GM19099 (cell line): Measurements from ENCODE around the gene KIAA1755.

Experiments used
- POLR2A ChIP-seq: IDR thresholded peaks from 3 replicates; pipeline ENCODE4 v1.6.1; 2011; ENCODE audit warnings: low read depth; ENCODE audit not compliant: insufficient read length; ENCODE audit errors: extremely low read depth

Gene KIAA1755

DNA sequence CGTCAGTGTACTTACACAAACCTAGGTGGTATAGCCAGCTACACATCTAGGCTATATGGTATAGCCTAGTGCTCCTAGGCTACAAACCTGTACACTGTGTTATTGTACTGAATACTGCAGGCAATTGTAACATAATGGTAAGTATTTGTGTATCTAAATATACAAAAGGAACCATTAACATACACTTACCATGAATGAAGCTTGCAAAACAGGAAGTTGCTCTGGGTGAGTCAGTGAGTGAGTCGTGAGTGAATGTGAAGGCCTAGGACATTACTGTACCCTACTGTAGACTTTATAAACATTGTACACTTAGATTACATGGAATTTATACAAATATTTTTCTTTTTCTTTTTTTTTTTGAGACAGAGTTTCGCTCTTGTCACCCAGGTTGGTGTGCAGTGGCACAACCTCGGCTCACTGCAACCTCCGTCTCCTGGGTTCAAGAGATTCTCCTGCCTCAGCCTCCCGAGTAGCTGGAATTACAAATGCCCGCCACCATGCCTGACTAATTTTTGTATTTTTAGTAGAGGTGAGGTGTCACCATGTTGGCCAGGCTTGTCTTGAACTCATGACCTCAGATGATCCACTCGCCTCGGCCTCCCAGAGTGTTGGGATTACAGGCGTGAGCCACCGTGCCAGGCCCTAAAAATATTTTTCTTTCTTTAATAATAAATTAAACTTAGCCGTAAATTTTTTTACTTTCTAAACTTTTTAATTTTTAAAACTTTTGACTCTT lies 15.4 kb upstream of the KIAA1755 start:
- no peak for TF ChIP-seq POLR2A

- no peak for TF ChIP-seq POLR2A
Observed at GRCh38 chr20:38272961-38273360, 12.4 kb upstream of the KIAA1755 start.

DNA sequence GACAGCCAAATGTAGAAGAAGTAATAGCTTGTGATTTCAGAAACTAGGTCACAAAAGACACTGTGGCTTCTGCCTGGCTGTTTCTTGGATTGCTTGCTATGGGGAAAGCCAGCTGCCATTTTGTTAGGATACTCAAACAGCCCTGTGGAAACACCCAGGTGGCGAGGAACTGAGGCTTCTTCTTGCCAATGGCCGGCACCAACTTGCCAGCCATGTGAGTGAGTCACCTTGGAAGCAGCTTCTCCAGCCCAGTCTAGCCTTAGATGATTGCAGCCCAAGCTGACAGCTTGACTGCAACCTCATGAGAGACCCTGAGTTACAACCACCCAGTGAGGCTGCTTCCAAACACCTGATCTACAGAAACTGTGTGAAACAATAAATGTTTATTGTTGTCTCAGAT lies 11.9 kb upstream of the KIAA1755 start:
- no peak for TF ChIP-seq POLR2A

GRCh38 chr20:38271608-38272120 lies 11.1 kb upstream of the KIAA1755 start:
- no peak for TF ChIP-seq POLR2A

DNA sequence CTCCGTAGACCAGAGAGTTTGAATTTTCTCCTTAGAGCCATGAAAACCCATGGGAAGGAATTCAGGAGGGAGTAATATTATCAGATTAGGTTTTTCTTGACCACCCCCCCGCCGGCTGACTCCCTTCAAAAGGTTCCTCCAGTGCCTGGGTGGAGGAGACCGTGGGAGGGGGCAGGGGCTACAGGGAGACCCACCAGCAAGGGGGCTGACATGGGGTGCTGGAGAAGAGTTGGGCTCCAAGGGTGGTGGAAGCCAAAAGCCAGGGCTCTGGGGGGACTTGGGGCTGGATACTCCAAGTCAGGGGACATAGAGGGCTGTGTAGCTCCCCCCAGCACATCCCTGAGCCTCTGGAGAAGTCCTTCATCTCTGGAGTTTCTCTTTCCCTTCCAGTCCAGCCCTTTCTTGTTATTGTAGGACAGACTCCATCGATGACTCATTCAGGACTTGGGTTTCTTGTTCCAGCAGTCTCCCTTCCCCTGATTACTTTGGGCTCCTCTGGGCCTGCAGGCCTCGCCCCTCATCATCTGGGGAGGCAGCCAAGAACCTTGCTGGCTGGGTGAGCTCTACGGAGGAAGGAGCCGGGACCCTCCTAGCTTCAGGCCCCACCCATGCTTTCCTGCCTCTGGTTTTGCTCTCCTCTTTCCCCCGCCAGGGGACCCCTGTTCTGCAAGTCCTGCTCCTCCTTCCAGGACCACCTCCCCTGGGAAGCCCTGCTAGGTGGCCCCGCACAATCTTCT lies 10.5 kb upstream of the KIAA1755 start:
- TF ChIP-seq POLR2A: no peak

- TF ChIP-seq POLR2A: no peak
Observed at GRCh38 chr20:38269715-38270114, 9.2 kb upstream of the KIAA1755 start.

GRCh38 chr20:38269040-38269439 lies 8.5 kb upstream of the KIAA1755 start:
- no peak for TF ChIP-seq POLR2A

DNA sequence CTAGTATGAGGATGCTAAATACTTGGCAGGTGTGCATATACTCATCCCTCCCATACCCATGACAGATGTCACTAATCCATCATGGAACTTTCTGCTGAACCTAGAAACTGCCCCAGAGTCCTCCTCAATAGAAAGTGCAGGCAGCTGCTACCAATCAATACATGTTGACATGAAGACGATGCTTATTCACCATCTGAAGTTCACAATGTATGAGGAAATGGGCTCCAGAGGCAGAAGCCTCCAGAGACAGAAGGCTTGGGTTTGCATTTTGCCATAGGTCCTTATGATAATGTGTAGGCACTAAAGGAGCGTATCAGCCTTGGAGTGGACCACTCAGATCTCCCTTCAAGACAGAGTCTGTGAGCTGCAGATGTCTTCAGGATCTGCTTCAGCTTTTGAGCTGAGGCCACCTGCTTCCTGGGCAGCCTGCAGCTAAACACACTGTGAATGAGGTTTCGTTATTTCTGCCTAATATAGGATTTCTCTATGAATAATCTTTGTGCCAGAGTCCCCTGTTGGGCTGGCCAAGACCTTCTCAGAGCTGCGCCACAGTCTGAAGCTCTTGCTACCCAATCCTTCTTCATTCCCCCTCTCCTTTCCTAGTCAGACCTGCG lies 7.5 kb upstream of the KIAA1755 start:
- no peak for TF ChIP-seq POLR2A

DNA sequence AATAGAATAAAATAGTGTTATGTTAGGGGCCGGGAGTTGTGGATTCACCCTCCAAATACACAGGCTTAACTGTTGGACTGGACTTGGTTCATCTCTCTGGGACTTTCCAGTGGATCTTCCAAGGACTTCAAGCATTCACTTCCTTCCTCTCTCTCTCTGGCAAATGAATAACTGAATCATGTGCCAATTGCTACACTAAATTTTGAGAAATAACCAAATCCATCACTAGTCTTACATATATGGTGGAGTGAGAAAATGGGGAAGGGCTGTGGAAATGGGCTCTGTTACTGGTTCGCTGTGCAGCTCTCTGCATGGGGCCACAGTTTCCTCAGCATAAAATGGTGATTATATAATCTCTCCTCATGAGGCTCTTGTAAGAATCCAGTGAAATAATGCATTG lies 6.8 kb upstream of the KIAA1755 start:
- TF ChIP-seq POLR2A: no peak

DNA sequence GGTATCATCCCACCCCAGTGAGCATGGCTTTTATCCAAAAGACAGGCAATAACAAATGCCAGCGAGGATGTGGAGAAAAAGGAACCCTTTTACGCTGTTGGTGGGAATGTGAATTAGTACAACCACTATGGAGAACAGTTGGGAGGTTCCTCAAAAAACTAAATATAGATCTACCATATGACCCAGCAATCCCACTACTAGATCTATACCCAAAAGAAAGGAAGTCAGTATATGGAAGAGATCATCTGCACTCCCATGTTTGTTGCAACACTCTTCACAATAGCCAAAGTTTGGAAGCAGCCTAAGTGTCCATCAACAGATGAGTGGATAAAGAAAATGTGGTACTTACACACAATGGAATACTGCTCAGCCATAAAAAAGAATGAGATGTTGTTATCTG lies 5.9 kb upstream of the KIAA1755 start:
- TF ChIP-seq POLR2A: no peak

DNA sequence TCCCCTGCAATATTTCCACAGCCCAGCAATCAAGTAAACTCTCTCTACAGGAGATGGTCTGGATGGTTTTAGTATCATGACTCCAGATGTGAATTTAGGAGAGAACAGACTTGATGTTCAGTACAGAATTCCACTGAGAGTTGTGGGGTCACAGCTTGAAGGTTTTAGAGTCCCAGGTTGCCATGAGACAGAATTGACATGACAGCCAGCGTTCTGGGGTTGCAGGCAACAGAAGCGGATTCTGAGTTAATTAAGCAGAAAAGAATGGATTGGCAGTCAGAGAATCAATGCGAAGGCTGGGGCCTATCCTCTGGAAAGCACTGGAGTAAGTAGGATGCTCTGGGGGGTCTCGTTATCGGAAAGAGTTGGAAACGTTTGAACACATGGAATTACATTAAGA lies 2.4 kb upstream of the KIAA1755 start:
- no peak for TF ChIP-seq POLR2A

- TF ChIP-seq POLR2A: no peak
Observed at GRCh38 chr20:38261054-38261390, 487 bp upstream of the KIAA1755 start.

- TF ChIP-seq POLR2A: no peak
Observed at GRCh38 chr20:38260025-38260377, 534 bp downstream of the KIAA1755 start.

DNA sequence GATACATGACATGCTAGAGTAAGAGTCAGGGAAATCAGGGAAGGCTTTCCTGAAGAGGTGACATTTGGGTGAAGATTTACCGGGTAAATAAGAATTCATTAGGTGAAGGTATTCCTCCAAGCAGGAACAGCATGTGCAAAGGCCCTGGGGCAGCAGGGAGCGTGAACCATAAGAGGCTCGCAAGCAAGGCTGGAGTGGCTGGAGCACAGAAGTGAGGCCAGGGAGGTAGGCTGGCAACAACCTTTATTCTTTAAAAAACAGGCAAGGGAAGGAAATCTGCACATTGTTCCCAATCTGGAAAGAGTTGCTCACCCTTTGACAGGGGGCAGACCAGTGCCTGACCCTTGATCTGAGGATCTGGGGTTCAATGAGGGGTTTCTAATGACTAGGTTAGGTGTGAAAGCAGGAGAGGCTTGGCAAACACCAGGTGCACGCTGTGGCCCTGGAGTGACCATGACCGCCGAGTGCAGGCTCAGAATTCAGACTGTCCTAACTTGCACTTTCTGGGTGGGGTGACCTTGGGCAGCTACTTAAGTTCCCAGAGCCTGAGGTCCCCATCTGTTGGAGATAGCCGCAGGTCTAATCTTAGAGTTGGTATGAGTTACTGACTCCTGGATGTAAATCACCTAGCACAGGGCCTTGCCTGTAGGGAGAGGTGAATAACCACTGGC lies 1.9 kb downstream of the KIAA1755 start:
- TF ChIP-seq POLR2A: no peak

GRCh38 chr20:38256966-38257365 lies 3.6 kb downstream of the KIAA1755 start:
- no peak for TF ChIP-seq POLR2A
